Measurements from ENCODE around the gene KIAA0040. TPM values are rescaled to one million over a fixed set of nuclear protein-coding genes. Genes with fewer than 3 reads are reported as not detected.
A peak's percentile ranks its signal among the peaks of the same experiment; 100 is the strongest.

Gene KIAA0040
- total and polyA plus RNA-seq, 8 donors: 17.6 to 42.9 (median 21.9) TPM

GRCh38 chr1:175178456-175178855 is 14.1 kb downstream of the KIAA0040 start:
- TF ChIP-seq CTCF (IDR thresholded peaks at IDR 0.05): no peak
- H3K4me3 ChIP-seq: no peak overlapping the region
- peaks cover 0 to 49% of the 10 kb centered on the region in 2 donors for H3K4me1 ChIP-seq
- no peak for DNase-seq
- no peaks in the 10 kb centered on the region for H3K9me3 ChIP-seq
- no peaks in the 10 kb centered on the region for H3K27me3 ChIP-seq
- ATAC-seq: no peak
- H3K27ac ChIP-seq: no peak overlapping the region
- peaks cover 0 to 43% of the 10 kb centered on the region in 2 donors for H3K36me3 ChIP-seq
- intact Hi-C loops (cut with DNase I): no loop called here

GRCh38 chr1:175178056-175178455 is 14.5 kb downstream of the KIAA0040 start:
- H3K36me3 ChIP-seq: peaks cover 0 to 41% of the 10 kb centered on the region in 2 donors
- no peak overlapping the region for H3K4me3 ChIP-seq
- ATAC-seq (no peak), DNase-seq (no peak)
- no peak overlapping the region for H3K27ac ChIP-seq
- intact Hi-C loops (cut with DNase I): no loop called here
- no peak for TF ChIP-seq CTCF (IDR thresholded peaks at IDR 0.05)
- H3K9me3 ChIP-seq: no peaks in the 10 kb centered on the region
- peaks cover 0 to 46% of the 10 kb centered on the region in 2 donors for H3K4me1 ChIP-seq
- H3K27me3 ChIP-seq: no peaks in the 10 kb centered on the region

- Histone ChIP-seq H3K27ac (no peak overlapping the region), H3K4me3 (no peak overlapping the region), H3K9me3 (no peaks in the 10 kb centered on the region), H3K27me3 (no peaks in the 10 kb centered on the region), H3K36me3 (peaks cover 0 to 49% of the 10 kb centered on the region in 2 donors), H3K4me1 (peaks cover 0 to 45% of the 10 kb centered on the region in 2 donors)
- ATAC-seq (no peak), DNase-seq (no peak)
- intact Hi-C loops (cut with DNase I): no loop called here
- no peak for TF ChIP-seq CTCF (IDR thresholded peaks at IDR 0.05)
These were observed 16.3 kb downstream of the KIAA0040 start for GRCh38 chr1:175176246-175176645.

GRCh38 chr1:175174309-175175102 is 18.1 kb downstream of the KIAA0040 start:
- Histone ChIP-seq H3K36me3 (peaks cover 0 to 55% of the 10 kb centered on the region in 2 donors), H3K9me3 (no peaks in the 10 kb centered on the region), H3K27me3 (no peaks in the 10 kb centered on the region), H3K4me1 (peaks cover 0 to 42% of the 10 kb centered on the region in 2 donors), H3K4me3 (no peak overlapping the region), H3K27ac (peak overlapping the region in 1 of 2 donors; percentile 6)
- intact Hi-C loops (cut with DNase I): no loop called here
- no peak for ATAC-seq
- DNase-seq: no peak
- TF ChIP-seq CTCF (IDR thresholded peaks at IDR 0.05): no peak

- ATAC-seq (no peak), DNase-seq (no peak)
- H3K36me3 ChIP-seq: peaks cover 0 to 63% of the 10 kb centered on the region in 2 donors
- H3K27me3 ChIP-seq: no peaks in the 10 kb centered on the region
- peaks cover 0 to 40% of the 10 kb centered on the region in 2 donors for H3K4me1 ChIP-seq
- intact Hi-C loops (cut with DNase I): no loop called here
- H3K4me3 ChIP-seq: no peak overlapping the region
- TF ChIP-seq CTCF (IDR thresholded peaks at IDR 0.05): no peak
- no peaks in the 10 kb centered on the region for H3K9me3 ChIP-seq
- no peak overlapping the region for H3K27ac ChIP-seq
These were observed 19.0 kb downstream of the KIAA0040 start for GRCh38 chr1:175173531-175173930.

Data from left lung (tissue), 10 donors.